MCF 10A (cell line): ENCODE measurements around the gene SMARCC2. TPM values are rescaled to one million over a fixed set of nuclear protein-coding genes. Genes with fewer than 3 reads are reported as not detected.

ENCODE experiments used
- BruUV-seq: library from RNA; stranded (reverse); fragments of 400-500 nt; replicated peaks from 2 replicates; lab custom pipeline; 2021; lab: Mats Ljungman, UMichigan
- CTCF ChIA-PET: fragments of 300-600 bp; sonication (Branson Sonifier 250); formaldehyde crosslinking; extraction: SDS; loops from one replicate; lab custom pipeline; 2021; ENCODE audit warnings: antibody characterized with exemption, inconsistent platforms; lab: Yijun Ruan, JAX
- POLR2A ChIA-PET: fragments of 300-600, 350-650 bp; sonication (Branson Sonifier 250); formaldehyde crosslinking; extraction: SDS; loops from one replicate; lab custom pipeline; 2020; ENCODE audit warnings: antibody characterized with exemption, inconsistent platforms; lab: Yijun Ruan, JAX
- DNase-seq: peaks from one replicate; pipeline ENCODE4 v3.0.0-alpha.2; 2018; ENCODE audit not compliant: unreplicated experiment
- H3K27ac Mint-ChIP-seq: one replicate; pipeline ENCODE4 v1.8.0; 2022; ENCODE audit warnings: mild to moderate bottlenecking, low read depth, mixed read lengths; ENCODE audit not compliant: unreplicated experiment
- H3K27me3 Mint-ChIP-seq: one replicate; pipeline ENCODE4 v1.8.0; 2022; ENCODE audit warnings: mixed read lengths; ENCODE audit not compliant: insufficient read depth, unreplicated experiment
- H3K36me3 Mint-ChIP-seq: one replicate; pipeline ENCODE4 v1.8.0; 2022; ENCODE audit warnings: mild to moderate bottlenecking, moderate library complexity, mixed read lengths; ENCODE audit not compliant: insufficient read depth, unreplicated experiment
- H3K4me1 Mint-ChIP-seq: one replicate; pipeline ENCODE4 v1.8.0; 2022; ENCODE audit warnings: mixed read lengths; ENCODE audit not compliant: insufficient read depth, unreplicated experiment
- H3K4me3 Mint-ChIP-seq: one replicate; pipeline ENCODE4 v1.8.0; 2022; ENCODE audit warnings: mild to moderate bottlenecking, moderate library complexity, mixed read lengths; ENCODE audit not compliant: unreplicated experiment
- H3K9me3 Mint-ChIP-seq: one replicate; pipeline ENCODE4 v1.8.0; 2022; ENCODE audit warnings: mixed read lengths; ENCODE audit not compliant: unreplicated experiment
- intact Hi-C: fragments of 100-400 bp; cut with micrococcal nuclease; formaldehyde crosslinking; loops from 2 replicates; pipeline ENCODE4 v1.14.1; 2022
- total RNA-seq: library from RNA; stranded (reverse); gene quantifications from 2 replicates; pipeline ENCODE4 v1.2.3, GENCODE V29; 2022
- TF ChIP-seq, protein P1 (sequence below): fragments of 200-600 bp; IDR thresholded peaks from one replicate; pipeline ENCODE4 v1.8.0; 2022; ENCODE audit warnings: antibody characterized with exemption, mild to moderate bottlenecking; ENCODE audit not compliant: unreplicated experiment

Gene SMARCC2
- total RNA-seq, 1 experiment from 2014 or later, result 52.1 TPM

DNA sequence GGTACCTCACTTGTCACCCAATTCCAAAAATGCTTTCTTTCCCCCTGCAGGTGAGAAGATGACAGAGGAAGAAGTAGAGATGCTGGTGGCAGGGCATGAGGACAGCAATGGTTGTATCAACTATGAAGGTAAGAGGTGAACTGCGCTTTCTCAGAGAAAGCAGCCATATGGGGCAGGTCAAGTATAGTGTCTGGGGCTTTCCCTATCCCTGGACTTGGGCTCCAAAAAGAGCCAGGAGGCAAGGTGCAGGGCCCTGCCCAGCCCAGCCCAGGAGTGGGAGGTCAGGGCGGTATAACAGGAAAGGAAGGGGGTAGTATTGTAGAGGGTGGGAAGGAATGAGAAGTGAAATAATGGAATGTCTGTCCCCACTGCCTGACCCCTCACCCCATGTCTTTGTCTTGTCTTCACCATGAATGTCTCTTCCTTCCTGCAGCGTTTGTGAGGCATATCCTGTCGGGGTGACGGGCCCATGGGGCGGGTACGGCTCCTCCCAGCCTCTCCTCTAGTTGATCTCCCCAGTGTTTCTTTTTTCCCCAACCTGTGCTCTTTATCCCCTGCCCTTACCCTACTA, 29.0 kb downstream of the SMARCC2 start:
- POLR2A ChIA-PET, result interaction anchor here (0.7 to 7.6 kb wide), 12 partner anchors 9 to 230 kb away, joined by 3 to 146 read pairs (median 12); partner anchors contain the start of genes COQ10A, ESYT1, MYL6B and RNF41
- Mint-ChIP-seq H3K27ac (peak overlapping the region; percentile 100), H3K27me3 (no peaks in the 10 kb centered on the region), H3K4me1 (peaks cover 26% of the 10 kb centered on the region), H3K9me3 (no peaks in the 10 kb centered on the region), H3K4me3 (peak overlapping the region; percentile 97), H3K36me3 (peaks cover 81% of the 10 kb centered on the region)
- CTCF ChIA-PET, result interaction anchor here (1.1 to 6.1 kb wide), 6 partner anchors 24 to 41 kb away, joined by 3 to 36 read pairs (median 10); partner anchors contain the start of genes ESYT1, SMARCC2 and ZC3H10
- BruUV-seq, result no TSS peak
- intact Hi-C loops, result no loop called here
- DNase-seq, result no peak
- TF ChIP-seq, protein P1, sequence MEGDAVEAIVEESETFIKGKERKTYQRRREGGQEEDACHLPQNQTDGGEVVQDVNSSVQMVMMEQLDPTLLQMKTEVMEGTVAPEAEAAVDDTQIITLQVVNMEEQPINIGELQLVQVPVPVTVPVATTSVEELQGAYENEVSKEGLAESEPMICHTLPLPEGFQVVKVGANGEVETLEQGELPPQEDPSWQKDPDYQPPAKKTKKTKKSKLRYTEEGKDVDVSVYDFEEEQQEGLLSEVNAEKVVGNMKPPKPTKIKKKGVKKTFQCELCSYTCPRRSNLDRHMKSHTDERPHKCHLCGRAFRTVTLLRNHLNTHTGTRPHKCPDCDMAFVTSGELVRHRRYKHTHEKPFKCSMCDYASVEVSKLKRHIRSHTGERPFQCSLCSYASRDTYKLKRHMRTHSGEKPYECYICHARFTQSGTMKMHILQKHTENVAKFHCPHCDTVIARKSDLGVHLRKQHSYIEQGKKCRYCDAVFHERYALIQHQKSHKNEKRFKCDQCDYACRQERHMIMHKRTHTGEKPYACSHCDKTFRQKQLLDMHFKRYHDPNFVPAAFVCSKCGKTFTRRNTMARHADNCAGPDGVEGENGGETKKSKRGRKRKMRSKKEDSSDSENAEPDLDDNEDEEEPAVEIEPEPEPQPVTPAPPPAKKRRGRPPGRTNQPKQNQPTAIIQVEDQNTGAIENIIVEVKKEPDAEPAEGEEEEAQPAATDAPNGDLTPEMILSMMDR, result no peak

DNA sequence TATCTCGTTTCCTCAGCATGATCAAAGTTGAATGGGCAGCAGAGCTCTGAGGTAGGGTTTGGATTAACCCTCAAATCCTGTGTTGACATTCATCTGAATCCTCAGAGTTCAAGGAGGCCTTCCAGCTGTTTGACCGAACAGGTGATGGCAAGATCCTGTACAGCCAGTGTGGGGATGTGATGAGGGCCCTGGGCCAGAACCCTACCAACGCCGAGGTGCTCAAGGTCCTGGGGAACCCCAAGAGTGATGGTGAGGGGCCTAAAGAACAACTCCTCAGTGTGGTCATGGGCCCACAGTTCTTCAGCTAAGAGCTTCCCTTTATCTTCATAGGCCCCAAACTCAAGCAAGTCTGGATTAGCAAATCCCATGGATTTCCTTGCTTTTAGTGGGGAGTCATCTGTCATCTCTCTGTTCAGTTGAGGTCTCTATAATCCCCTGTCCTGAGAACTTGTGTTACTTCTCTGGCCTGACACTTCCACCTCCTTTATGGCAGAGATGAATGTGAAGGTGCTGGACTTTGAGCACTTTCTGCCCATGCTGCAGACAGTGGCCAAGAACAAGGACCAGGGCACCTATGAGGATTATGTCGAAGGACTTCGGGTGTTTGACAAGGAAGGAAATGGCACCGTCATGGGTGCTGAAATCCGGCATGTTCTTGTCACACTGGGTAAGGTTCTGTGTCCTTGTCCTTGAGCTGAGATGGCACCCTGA, 29.6 kb downstream of the SMARCC2 start:
- BruUV-seq, result no TSS peak
- ChIA-PET CTCF (interaction anchor here (0.5 to 6.1 kb wide), 8 partner anchors 12 to 1549 kb away, joined by 3 to 36 read pairs (median 6); partner anchors contain the start of genes SMARCC2 and ZC3H10), POLR2A (interaction anchor here (0.6 to 7.6 kb wide), 23 partner anchors 10 to 475 kb away, joined by 3 to 146 read pairs (median 6); partner anchors contain the start of genes CNPY2, COQ10A, ESYT1 and PA2G4)
- Mint-ChIP-seq H3K27me3 (no peaks in the 10 kb centered on the region), H3K27ac (peak overlapping the region; percentile 100), H3K9me3 (no peaks in the 10 kb centered on the region), H3K4me1 (peaks cover 26% of the 10 kb centered on the region), H3K4me3 (peak overlapping the region; percentile 97), H3K36me3 (peaks cover 79% of the 10 kb centered on the region)
- intact Hi-C loops, result no loop called here
- TF ChIP-seq, protein P1, result no peak
- no peak for DNase-seq

DNA sequence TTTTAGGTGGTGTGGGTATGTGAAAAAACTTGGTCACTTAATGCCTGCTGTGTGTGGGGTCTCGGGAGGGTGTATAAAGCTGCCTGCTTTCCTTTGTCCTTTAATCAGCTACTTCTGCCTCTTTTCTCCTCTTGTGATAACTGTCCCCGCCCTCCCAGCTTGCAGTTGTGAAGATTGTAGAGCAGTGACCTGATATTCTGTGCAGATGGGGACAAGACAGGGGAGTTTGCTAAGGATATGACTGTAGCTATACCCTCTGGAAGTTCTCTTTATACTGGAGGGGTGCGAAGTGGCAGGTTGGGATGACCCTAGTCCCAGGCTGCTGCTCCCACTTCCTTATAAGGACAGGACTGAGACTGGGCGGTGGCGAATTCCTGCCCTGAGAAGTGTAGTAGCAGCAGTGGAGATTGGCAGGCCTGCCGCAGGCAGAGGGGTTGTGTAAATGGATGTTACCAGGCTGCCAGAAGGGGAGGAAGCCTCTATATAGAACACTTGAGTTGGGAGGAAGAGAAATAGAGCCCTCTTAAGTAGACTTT, 30.3 kb downstream of the SMARCC2 start:
- BruUV-seq, result TSS peak; percentile 68

More for the DNA sequence above, 30.3 kb downstream of the SMARCC2 start:
- Mint-ChIP-seq H3K36me3 (peaks cover 73% of the 10 kb centered on the region), H3K27ac (peak overlapping the region; percentile 100), H3K4me1 (peaks cover 28% of the 10 kb centered on the region), H3K27me3 (no peaks in the 10 kb centered on the region), H3K4me3 (peak overlapping the region; percentile 97), H3K9me3 (no peaks in the 10 kb centered on the region)
- TF ChIP-seq, protein P1, result no peak
- intact Hi-C loops, result no loop called here
- ChIA-PET CTCF (interaction anchor here (0.5 to 6.1 kb wide), 8 partner anchors 11 to 1549 kb away, joined by 3 to 36 read pairs (median 6); partner anchors contain the start of genes SMARCC2 and ZC3H10), POLR2A (interaction anchor here (0.6 to 7.6 kb wide), 24 partner anchors 9 to 477 kb away, joined by 3 to 146 read pairs (median 6); partner anchors contain the start of genes CNPY2, COQ10A, ESYT1 and PA2G4)
- DNase-seq, result peak; percentile 84
